Stomach (tissue), 9 donors: Measurements from ENCODE around the gene FRRS1. TPM values are rescaled to one million over a fixed set of nuclear protein-coding genes. Genes with fewer than 3 reads are reported as not detected.

Source experiments
- DNase-seq, 2 donors: peaks; one replicate each; pipeline versions ENCODE4 v3.0.0 to v3.0.0-alpha.2; 2013 to 2019
- H3K27ac ChIP-seq, 5 donors: fragments of 200-600 bp in 4 of 5; sonication (generic) in 4 of 5; one replicate each; pipeline ENCODE4 v1.5.1; 2013 to 2019; ENCODE audit warnings: mild to moderate bottlenecking in 1 of 5, moderate library complexity in 1 of 5
- H3K27me3 ChIP-seq, 3 donors: fragments of 200-600 bp; sonication (generic); one replicate each; pipeline ENCODE4 v1.5.1; 2017 to 2019; ENCODE audit warnings: mixed run types in 1 of 3
- H3K36me3 ChIP-seq, 4 donors: fragments of 200-600 bp; sonication (generic); 1 replicate in 3 of 4; 2 replicates in 1 of 4; pipeline ENCODE4 v1.5.1; 2016 to 2019
- H3K4me1 ChIP-seq, 4 donors: fragments of 200-600 bp; sonication (generic); one replicate each; pipeline ENCODE4 v1.5.1; 2016 to 2019
- H3K4me3 ChIP-seq, 4 donors: fragments of 200-600 bp; sonication (generic) in 3 of 4; one replicate each; pipeline ENCODE4 v1.5.1; 2016 to 2019; ENCODE audit warnings: mild to moderate bottlenecking in 1 of 4
- H3K9me3 ChIP-seq, 4 donors: fragments of 200-600 bp; sonication (generic); one replicate each; pipeline ENCODE4 v1.5.1; 2016 to 2019
- EP300 ChIP-seq: sonication (generic); formaldehyde crosslinking; IDR thresholded peaks from one replicate; pipeline ENCODE4 v1.6.1; 2017; ENCODE audit warnings: antibody characterized with exemption
- POLR2A ChIP-seq, 4 donors: fragments of 450-650 bp; IDR thresholded peaks; one replicate each; pipeline ENCODE4 v1.6.1; 2016; ENCODE audit warnings: antibody characterized with exemption in 4 of 4, control low read depth in 2 of 4, mild to moderate bottlenecking in 1 of 4, moderate library complexity in 1 of 4
- POLR2AphosphoS5 ChIP-seq, 3 donors: sonication (generic); formaldehyde crosslinking; IDR thresholded peaks; one replicate each; pipeline ENCODE4 v1.6.1; 2016; ENCODE audit warnings: antibody characterized with exemption in 3 of 3
- WGBS, 5 donors: extraction: QIAGEN DNeasy Blood & Tissue Kit in 3 of 5; methylation state at CpG; one replicate each; pipeline versions ENCODE4 v1.1.5 to v1.1.7; 2013 to 2018; 5-methylcytosine and 5-hydroxymethylcytosine counted together
- intact Hi-C: fragments of 100-400 bp; cut with DNase I; formaldehyde crosslinking; loops from one replicate; pipeline ENCODE4 v1.15.1; 2023; ENCODE audit warnings: low total_unique reads
- polyA plus RNA-seq, 3 donors: library from polyadenylated mRNA; stranded (reverse); fragments of 200-250 nt; gene quantifications; one replicate each; pipeline ENCODE4 v1.2.3, GENCODE V29; 2013
- total RNA-seq, 5 donors: library from RNA; depleted of rRNA; stranded (reverse); fragments of >200 nt; gene quantifications; one replicate each; pipeline versions ENCODE4 v1.1.0 to v1.2.3, GENCODE V29; 2014 to 2016
- TF ChIP-seq, protein P1 (sequence below), 7 experiments: fragments of 450-650 bp in 4 of 7; fragments of 200-600 bp in 3 of 7; sonication (generic) in 3 of 7; IDR thresholded peaks; one replicate each; pipeline ENCODE4 v1.5.1; 2016 to 2019; ENCODE audit warnings: antibody characterized with exemption in 7 of 7, control low read depth in 2 of 7, mild to moderate bottlenecking in 1 of 7
- donor health status: healthy with polysubstance abuse.
- donor health status: Bipolar disorder and iron deficiency.
- donor health status: healthy.

Gene FRRS1
- total and polyA plus RNA-seq, 8 donors: 0.46 to 21.1 (median 4.0) TPM

GRCh38 chr1:99710994-99711393, 55.4 kb downstream of the FRRS1 start:
- intact Hi-C loops: no loop called here
- no peaks in the 10 kb centered on the region for H3K27me3 ChIP-seq
- DNase-seq: no peak
- 91 to 96% (median 92%) methylated on average over 4 of the region's 4 CpGs for WGBS, 5 donors
- H3K9me3 ChIP-seq: no peaks in the 10 kb centered on the region
- no peak overlapping the region for H3K27ac ChIP-seq
- H3K36me3 ChIP-seq: peaks cover 2 to 68% (median 47%) of the 10 kb centered on the region in 4 donors
- no peak for TF ChIP-seq POLR2AphosphoS5 (IDR thresholded peaks at IDR 0.05)
- no peak for TF ChIP-seq POLR2A (IDR thresholded peaks at IDR 0.05)
- TF ChIP-seq EP300: no peak
- TF ChIP-seq, protein P1, sequence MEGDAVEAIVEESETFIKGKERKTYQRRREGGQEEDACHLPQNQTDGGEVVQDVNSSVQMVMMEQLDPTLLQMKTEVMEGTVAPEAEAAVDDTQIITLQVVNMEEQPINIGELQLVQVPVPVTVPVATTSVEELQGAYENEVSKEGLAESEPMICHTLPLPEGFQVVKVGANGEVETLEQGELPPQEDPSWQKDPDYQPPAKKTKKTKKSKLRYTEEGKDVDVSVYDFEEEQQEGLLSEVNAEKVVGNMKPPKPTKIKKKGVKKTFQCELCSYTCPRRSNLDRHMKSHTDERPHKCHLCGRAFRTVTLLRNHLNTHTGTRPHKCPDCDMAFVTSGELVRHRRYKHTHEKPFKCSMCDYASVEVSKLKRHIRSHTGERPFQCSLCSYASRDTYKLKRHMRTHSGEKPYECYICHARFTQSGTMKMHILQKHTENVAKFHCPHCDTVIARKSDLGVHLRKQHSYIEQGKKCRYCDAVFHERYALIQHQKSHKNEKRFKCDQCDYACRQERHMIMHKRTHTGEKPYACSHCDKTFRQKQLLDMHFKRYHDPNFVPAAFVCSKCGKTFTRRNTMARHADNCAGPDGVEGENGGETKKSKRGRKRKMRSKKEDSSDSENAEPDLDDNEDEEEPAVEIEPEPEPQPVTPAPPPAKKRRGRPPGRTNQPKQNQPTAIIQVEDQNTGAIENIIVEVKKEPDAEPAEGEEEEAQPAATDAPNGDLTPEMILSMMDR (IDR thresholded peaks at IDR 0.05): no peak
- H3K4me3 ChIP-seq: no peak overlapping the region
- H3K4me1 ChIP-seq: peaks cover 0 to 5% (median 0%) of the 10 kb centered on the region in 4 donors

GRCh38 chr1:99707535-99708142, 58.8 kb downstream of the FRRS1 start:
- H3K27ac ChIP-seq: no peak overlapping the region
- peak; percentile 77 to 86 for DNase-seq
- peaks cover 2 to 43% (median 28%) of the 10 kb centered on the region in 4 donors for H3K36me3 ChIP-seq
- H3K4me1 ChIP-seq: peaks cover 0 to 7% (median 2%) of the 10 kb centered on the region in 4 donors
- H3K27me3 ChIP-seq: no peaks in the 10 kb centered on the region
- intact Hi-C loops: loop anchor here (5.0 kb wide), 1 partner anchor 530 kb away; no protein-coding TSS in a partner anchor
- no peak overlapping the region for H3K4me3 ChIP-seq
- WGBS, 5 donors: 19 to 24% (median 21%) methylated on average over 4 of the region's 4 CpGs
- H3K9me3 ChIP-seq: no peaks in the 10 kb centered on the region
- TF ChIP-seq, protein P1 (IDR thresholded peaks at IDR 0.05): peak in 5 of 7 experiments; percentile 45 to 79 (median 62)
- TF ChIP-seq POLR2AphosphoS5 (IDR thresholded peaks at IDR 0.05) (peak in 1 of 3 donors; percentile 16), POLR2A (IDR thresholded peaks at IDR 0.05) (no peak)

- H3K4me1 ChIP-seq: peaks cover 0 to 7% (median 2%) of the 10 kb centered on the region in 4 donors
- TF ChIP-seq POLR2A (IDR thresholded peaks at IDR 0.05): no peak
- no peak for TF ChIP-seq POLR2AphosphoS5 (IDR thresholded peaks at IDR 0.05)
- no peak for TF ChIP-seq EP300
- TF ChIP-seq, protein P1 (IDR thresholded peaks at IDR 0.05): no peak
- H3K27ac ChIP-seq: no peak overlapping the region
- no peaks in the 10 kb centered on the region for H3K27me3 ChIP-seq
- H3K9me3 ChIP-seq: no peaks in the 10 kb centered on the region
- DNase-seq: no peak
- intact Hi-C loops: loop anchor here (5.0 kb wide), 1 partner anchor 528 kb away; no protein-coding TSS in a partner anchor
- H3K4me3 ChIP-seq: no peak overlapping the region
- H3K36me3 ChIP-seq: peaks cover 0 to 22% (median 14%) of the 10 kb centered on the region in 4 donors
Measured at GRCh38 chr1:99705385-99705784, 61.0 kb downstream of the FRRS1 start.

GRCh38 chr1:99704356-99704816, 62.0 kb downstream of the FRRS1 start:
- intact Hi-C loops: no loop called here
- H3K36me3 ChIP-seq: peaks cover 0 to 12% (median 7%) of the 10 kb centered on the region in 4 donors
- no peak overlapping the region for H3K4me3 ChIP-seq
- TF ChIP-seq, protein P1 (IDR thresholded peaks at IDR 0.05): no peak
- TF ChIP-seq EP300: no peak
- no peak for TF ChIP-seq POLR2AphosphoS5 (IDR thresholded peaks at IDR 0.05)
- TF ChIP-seq POLR2A (IDR thresholded peaks at IDR 0.05): no peak
- 65 to 77% (median 73%) methylated on average over 17 of the region's 17 CpGs for WGBS, 5 donors
- H3K4me1 ChIP-seq: peaks cover 0 to 7% (median 2%) of the 10 kb centered on the region in 4 donors
- H3K27ac ChIP-seq: no peak overlapping the region
- H3K27me3 ChIP-seq: no peaks in the 10 kb centered on the region
- H3K9me3 ChIP-seq: no peaks in the 10 kb centered on the region
- peak in 1 of 2 donors; percentile 5 for DNase-seq
